HG02870 (cell line): ENCODE measurements around the gene GPAT3.

ENCODE experiments used
- ATAC-seq: cut with Tn5 transposase; IDR thresholded peaks from one replicate; pipeline ENCODE4 v1.9.1; 2021; ENCODE audit warnings: mild to moderate bottlenecking, moderate library complexity; ENCODE audit not compliant: unreplicated experiment

Gene GPAT3

GRCh38 chr4:83636930-83637329, 101.0 kb downstream of the GPAT3 start:
- ATAC-seq, result no peak

- peak; percentile 69 for ATAC-seq
Measured at GRCh38 chr4:83639849-83640493, 104.1 kb downstream of the GPAT3 start.

- ATAC-seq, result no peak
Measured at GRCh38 chr4:83643036-83643435, 107.1 kb downstream of the GPAT3 start.

GRCh38 chr4:83644677-83645659, 109.1 kb downstream of the GPAT3 start:
- peak; percentile 64 for ATAC-seq

GRCh38 chr4:83646538-83647239, 110.8 kb downstream of the GPAT3 start:
- ATAC-seq, result no peak

- ATAC-seq, result no peak
Measured at GRCh38 chr4:83651846-83652245, 115.9 kb downstream of the GPAT3 start.
